Effector CD4-positive, alpha-beta T cell (primary cell): ENCODE results near the gene BCL2.

ENCODE experiments used
- DNase-seq: peaks from one replicate; pipeline ENCODE4 v3.0.0-alpha.2; 2020

BCL2 gene

GRCh38 chr18:63307551-63308200, 11.9 kb downstream of the BCL2 start:
- DNase-seq: no peak

GRCh38 chr18:63306819-63307550, 12.6 kb downstream of the BCL2 start:
- no peak for DNase-seq

GRCh38 chr18:63306249-63306648, 13.3 kb downstream of the BCL2 start:
- DNase-seq: no peak

- no peak for DNase-seq
Observed at GRCh38 chr18:63303547-63303946, 16.0 kb downstream of the BCL2 start.

GRCh38 chr18:63302636-63303405, 16.7 kb downstream of the BCL2 start:
- no peak for DNase-seq

GRCh38 chr18:63302220-63302619, 17.3 kb downstream of the BCL2 start:
- no peak for DNase-seq

- DNase-seq: no peak
Observed at GRCh38 chr18:63301434-63301833, 18.1 kb downstream of the BCL2 start.

- DNase-seq: no peak
Observed at GRCh38 chr18:63299837-63300745, 19.5 kb downstream of the BCL2 start.

GRCh38 chr18:63298400-63299365, 20.9 kb downstream of the BCL2 start:
- DNase-seq: peak; percentile 17

- DNase-seq: no peak
Observed at GRCh38 chr18:63297687-63298399, 21.7 kb downstream of the BCL2 start.

- no peak for DNase-seq
Observed at GRCh38 chr18:63293935-63294334, 25.6 kb downstream of the BCL2 start.

- DNase-seq: no peak
Observed at GRCh38 chr18:63292831-63293683, 26.5 kb downstream of the BCL2 start.

GRCh38 chr18:63291278-63291677, 28.3 kb downstream of the BCL2 start:
- DNase-seq: no peak

- no peak for DNase-seq
Observed at GRCh38 chr18:63290821-63291200, 28.8 kb downstream of the BCL2 start.

- DNase-seq: no peak
Observed at GRCh38 chr18:63290166-63290820, 29.3 kb downstream of the BCL2 start.

- no peak for DNase-seq
Observed at GRCh38 chr18:63288311-63288710, 31.3 kb downstream of the BCL2 start.

- DNase-seq: no peak
Observed at GRCh38 chr18:63287691-63288220, 31.8 kb downstream of the BCL2 start.

- no peak for DNase-seq
Observed at GRCh38 chr18:63286926-63287325, 32.6 kb downstream of the BCL2 start.
